Left cardiac atrium (tissue), 4 donors: ENCODE results near the gene ARHGAP23. TPM values are rescaled to one million over a fixed set of nuclear protein-coding genes. Genes with fewer than 3 reads are reported as not detected.
A peak's percentile ranks its signal among the peaks of the same experiment; 100 is the strongest.

Experiments used
- ATAC-seq, 2 donors: fragments of 200-7000 bp; cut with Tn5 transposase; one replicate each; pipeline ENCODE4 v1.9.1; 2020; ENCODE audit warnings: mild to moderate bottlenecking in 2 of 2, moderate library complexity in 2 of 2
- DNase-seq: peaks from one replicate; pipeline ENCODE4 v3.0.0-alpha.2; 2020
- intact Hi-C, 2 donors: fragments of 100-400 bp; cut with DNase I; formaldehyde crosslinking; loops; one replicate each; pipeline versions ENCODE4 v1.14.1 to v1.15.1; 2022 to 2023
- long read RNA-seq: library from polyadenylated mRNA; unstranded; transcript quantifications from one replicate; pipeline ENCODE4 v2.0.0, GENCODE V29; 2021
- total RNA-seq, 2 donors: library from RNA; stranded (reverse); fragmentation: NEBNext Ultra II Directional; extraction: Animal tissue kit (Norgen Biotek cat#: 25700); gene quantifications; one replicate each; pipeline ENCODE4 v1.2.1, GENCODE V29; 2021
- donor health status: DM: no; HTN: yes; CAD: no.
- donor health status: DM: no; HTN: yes; CAD: no; lungs with severe emphysema.
- donor health status: DM: yes; HTN: yes; CAD: no.
- donor health status: Dilated cardiomyopathy.

Gene ARHGAP23, protein sequence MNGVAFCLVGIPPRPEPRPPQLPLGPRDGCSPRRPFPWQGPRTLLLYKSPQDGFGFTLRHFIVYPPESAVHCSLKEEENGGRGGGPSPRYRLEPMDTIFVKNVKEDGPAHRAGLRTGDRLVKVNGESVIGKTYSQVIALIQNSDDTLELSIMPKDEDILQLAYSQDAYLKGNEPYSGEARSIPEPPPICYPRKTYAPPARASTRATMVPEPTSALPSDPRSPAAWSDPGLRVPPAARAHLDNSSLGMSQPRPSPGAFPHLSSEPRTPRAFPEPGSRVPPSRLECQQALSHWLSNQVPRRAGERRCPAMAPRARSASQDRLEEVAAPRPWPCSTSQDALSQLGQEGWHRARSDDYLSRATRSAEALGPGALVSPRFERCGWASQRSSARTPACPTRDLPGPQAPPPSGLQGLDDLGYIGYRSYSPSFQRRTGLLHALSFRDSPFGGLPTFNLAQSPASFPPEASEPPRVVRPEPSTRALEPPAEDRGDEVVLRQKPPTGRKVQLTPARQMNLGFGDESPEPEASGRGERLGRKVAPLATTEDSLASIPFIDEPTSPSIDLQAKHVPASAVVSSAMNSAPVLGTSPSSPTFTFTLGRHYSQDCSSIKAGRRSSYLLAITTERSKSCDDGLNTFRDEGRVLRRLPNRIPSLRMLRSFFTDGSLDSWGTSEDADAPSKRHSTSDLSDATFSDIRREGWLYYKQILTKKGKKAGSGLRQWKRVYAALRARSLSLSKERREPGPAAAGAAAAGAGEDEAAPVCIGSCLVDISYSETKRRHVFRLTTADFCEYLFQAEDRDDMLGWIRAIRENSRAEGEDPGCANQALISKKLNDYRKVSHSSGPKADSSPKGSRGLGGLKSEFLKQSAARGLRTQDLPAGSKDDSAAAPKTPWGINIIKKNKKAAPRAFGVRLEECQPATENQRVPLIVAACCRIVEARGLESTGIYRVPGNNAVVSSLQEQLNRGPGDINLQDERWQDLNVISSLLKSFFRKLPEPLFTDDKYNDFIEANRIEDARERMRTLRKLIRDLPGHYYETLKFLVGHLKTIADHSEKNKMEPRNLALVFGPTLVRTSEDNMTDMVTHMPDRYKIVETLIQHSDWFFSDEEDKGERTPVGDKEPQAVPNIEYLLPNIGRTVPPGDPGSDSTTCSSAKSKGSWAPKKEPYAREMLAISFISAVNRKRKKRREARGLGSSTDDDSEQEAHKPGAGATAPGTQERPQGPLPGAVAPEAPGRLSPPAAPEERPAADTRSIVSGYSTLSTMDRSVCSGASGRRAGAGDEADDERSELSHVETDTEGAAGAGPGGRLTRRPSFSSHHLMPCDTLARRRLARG (N-terminal part only)
- total RNA-seq = 10 to 100 TPM; 54.1 to 91.9 TPM
- long read RNA-seq, partial matches to known transcripts = 0 of 2 reads
- long read RNA-seq, other reads (novel, unspliced or antisense) = 2 of 2 reads

DNA sequence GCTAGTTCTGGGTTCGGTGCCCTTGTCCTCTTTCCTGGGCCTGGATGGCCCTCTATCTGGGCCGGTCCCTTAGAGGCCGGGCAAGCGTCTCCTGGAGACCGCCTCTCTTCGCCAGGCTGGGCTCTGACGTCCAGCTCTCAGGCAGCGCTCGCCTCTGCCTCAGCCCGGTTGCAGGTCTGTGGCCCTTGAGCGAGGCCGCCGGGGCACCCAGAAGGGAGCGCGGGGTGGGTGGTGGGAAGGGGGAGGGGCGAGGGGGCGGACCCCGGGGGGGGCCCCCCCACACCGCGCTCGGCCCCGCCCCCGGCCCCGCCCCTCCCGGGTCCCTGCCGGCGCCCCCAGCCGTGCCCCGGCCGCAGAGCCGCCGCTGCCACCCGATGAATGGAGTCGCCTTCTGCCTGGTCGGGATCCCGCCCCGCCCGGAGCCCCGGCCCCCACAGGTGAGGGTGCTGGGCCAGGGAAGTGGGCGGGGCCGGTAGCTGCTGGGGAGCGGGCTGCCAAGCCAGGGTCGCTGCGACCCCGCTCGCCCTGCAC is at the start of gene ARHGAP23:
Gene ARHGAP23 (plus strand): TSS at position 353 of the 531 bp plus-strand sequence. CDS start 22 bp downstream, at position 375.
- DNase-seq (peak; percentile 81), ATAC-seq (peak; percentile 71 to 81)
- intact Hi-C loops = loop anchor here (10.0 kb wide), 2 partner anchors 157 to 237 kb away; no protein-coding TSS in a partner anchor

DNA sequence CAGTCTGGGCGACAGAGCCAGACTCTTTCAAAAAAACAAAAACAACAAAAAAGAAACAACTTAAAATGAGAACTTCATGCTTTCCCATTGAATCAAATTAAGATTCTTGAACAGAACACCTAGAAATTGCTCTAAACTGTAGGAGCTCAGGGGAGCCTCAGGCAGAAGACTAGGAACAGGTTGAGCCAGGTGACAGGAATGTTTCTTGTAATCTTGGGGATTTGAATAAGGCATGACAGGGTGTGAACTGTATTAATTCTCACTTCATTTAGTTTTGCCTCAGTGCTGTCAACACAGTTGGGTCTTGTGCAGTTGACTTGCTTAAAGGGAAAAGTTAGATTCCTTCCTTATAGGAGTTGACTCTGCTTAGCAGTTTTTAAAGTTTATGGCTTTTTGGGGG is 48.8 kb upstream of the ARHGAP23 start:
- intact Hi-C loops = no loop called here
- DNase-seq = no peak
- ATAC-seq = no peak

GRCh38 chr17:38395090-38395489 is 33.2 kb upstream of the ARHGAP23 start:
- intact Hi-C loops = no loop called here
- ATAC-seq = no peak
- no peak for DNase-seq

DNA sequence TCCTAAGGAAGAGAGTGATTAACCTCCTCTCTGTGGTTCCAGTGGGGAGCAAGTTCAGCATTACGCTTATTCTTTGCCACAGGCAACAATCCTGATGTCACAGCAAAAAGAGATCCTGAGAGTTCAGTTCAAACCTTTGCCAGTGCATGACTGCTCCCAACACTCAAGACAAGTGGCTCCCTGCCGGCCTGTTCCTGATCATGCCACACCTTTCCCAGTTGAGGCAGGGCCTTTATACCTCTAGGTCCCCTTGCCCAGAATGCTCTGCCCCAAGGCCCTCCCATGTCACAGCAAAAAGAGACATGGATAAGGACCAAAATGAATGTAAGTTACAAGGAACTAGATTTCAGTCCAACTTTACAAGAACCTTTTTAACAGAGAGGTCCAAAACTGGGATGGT is 31.0 kb upstream of the ARHGAP23 start:
- intact Hi-C loops = no loop called here
- ATAC-seq (peak in 1 of 2 donors; percentile 50), DNase-seq (no peak)

GRCh38 chr17:38400286-38400685 is 28.0 kb upstream of the ARHGAP23 start:
- ATAC-seq (no peak), DNase-seq (no peak)
- intact Hi-C loops = no loop called here

DNA sequence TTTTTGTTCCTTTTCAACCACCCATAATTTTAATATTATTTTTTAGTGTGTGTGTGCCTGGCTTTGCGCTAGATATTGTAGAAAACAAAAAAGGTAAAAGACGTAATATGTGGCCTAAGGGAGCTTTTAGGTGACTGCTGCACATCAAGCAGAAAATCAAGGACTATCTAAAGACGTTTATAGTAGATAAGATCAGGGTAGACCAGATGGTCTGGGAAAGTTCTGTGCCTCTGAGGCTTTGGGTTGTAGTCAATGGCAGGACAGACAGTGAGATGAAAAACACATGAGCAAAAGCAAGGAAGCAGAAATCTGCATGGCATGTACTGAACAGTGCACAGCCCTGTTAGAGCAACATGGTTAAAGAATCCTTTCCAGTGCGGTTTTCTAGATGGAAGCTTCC is 26.8 kb upstream of the ARHGAP23 start:
- ATAC-seq = no peak
- DNase-seq = no peak
- intact Hi-C loops = no loop called here

GRCh38 chr17:38402897-38403296 is 25.4 kb upstream of the ARHGAP23 start:
- no peak for ATAC-seq
- intact Hi-C loops = no loop called here
- DNase-seq = no peak

DNA sequence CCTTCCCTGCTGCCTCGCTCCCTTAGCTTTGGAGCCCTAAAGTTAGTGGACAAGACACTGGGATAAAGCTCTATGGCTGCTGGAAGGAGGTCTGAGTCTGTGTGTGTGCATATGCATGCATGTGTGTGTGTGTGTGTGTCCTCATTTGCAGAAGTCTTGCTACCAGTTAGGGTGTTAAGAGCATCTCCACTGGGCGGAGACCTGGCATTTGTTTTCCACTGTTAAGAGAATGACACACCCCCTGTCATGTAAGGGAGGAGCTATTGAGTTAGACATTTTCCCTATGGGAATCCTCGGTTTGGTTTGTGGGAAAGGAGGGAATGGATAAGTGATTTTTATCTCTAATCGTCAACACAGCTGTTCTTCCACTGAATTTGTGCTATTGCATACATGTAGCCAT is 24.8 kb upstream of the ARHGAP23 start:
- no peak for DNase-seq
- peak in 1 of 2 donors; percentile 26 for ATAC-seq
- intact Hi-C loops = no loop called here

DNA sequence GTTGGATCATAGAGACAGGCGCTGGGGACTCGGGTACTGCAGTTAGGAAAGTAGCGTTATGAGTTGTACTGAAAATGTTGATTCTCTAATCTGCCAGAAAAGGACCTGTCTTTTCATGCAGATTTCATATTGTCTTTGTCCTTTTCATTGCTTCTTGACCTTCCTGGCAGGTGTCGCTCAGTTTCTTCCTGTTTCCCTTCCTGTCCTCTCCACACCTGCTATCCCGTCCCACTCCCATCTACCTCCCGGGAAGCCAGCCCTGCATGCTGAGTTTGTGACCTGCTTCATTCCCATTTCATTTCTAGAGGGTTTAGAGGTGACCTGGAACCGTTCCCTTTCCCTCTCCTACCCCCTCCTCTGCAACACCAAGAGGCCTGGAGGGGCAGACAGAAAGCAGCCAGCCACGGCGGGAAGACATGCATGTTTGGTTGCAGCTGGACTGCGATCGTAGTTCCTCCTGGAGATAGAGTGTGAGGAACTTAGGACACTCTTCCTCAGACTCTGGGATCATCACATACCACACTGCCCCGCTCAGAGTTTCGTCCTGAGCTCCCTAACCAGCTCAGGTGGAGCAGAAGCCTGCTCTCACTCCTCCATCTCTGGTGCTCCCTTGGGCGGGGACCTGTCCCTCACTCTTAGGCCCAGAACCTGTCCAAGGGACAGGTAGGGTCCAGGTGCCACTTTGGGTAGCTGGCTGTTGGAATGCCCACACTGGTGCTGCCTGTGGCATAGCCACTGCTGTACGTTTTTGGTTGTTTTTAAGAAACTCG is 23.9 kb upstream of the ARHGAP23 start:
- intact Hi-C loops = no loop called here
- no peak for ATAC-seq
- no peak for DNase-seq

DNA sequence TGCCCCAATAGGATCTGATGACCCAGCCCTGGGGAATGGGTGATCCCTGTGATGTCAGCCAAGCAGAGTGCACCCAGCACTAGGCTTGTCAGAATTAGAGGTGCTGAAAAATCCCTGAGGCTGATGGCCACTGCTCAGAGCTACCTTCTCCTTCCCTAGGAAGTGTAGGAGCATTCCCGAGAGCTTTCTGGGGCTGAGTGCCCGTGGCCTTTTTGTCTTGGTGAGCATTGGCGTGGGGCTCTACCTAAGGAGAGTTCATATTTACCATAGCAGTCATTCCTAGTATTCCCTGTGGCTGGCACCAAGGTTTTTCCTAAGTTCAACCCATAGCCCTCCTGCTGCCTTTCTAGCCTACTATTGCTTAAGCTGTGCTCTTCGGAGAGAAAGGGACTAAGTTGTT is 22.6 kb upstream of the ARHGAP23 start:
- intact Hi-C loops = no loop called here
- ATAC-seq = no peak
- DNase-seq = no peak

GRCh38 chr17:38410201-38410600 is 18.1 kb upstream of the ARHGAP23 start:
- DNase-seq (no peak), ATAC-seq (no peak)
- intact Hi-C loops = no loop called here

DNA sequence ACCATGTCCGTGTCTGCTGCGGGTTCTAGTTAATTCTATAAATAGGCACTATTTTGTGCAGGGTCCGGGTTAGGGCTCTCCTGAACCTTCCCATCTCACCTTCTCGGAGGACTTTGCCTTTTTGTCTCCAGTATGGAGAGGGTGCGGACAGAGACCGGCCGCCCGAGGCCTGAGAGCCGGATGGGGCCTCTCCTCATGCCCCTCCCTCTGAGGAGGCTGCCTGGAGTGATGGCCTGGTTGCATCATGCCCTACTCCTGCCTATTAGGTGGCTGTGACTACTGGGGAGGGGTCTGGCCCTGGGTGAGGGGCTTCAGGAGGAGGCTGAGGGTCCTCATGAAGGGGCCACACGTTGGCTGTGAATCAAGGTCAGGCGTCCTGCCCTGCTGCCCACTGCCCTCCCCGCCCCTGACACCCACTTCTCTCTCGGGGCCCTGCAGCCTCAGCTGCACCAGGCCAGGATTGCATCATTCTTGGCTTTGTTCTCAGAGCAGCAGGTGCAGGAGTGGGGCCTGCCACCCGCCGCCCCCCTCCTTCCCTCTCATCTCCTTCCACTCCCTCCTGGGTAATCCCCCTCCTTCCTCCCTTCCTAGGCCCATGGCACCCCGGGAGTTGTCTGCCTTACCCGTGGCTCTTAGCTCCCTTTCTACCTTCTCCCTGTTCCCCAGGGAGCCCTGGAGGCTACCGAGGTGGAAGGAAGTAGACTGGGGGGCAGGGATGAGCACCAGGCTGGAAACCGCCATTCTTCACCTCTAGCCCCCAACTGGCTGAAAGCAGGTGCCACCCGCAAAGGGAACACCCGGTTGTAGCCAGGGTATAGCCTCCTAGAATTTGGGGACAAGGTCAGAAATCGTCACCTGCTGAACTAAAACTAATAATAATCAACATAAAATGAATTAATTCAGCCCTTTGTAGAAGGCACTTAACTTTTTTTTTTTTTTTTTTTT is 12.7 kb upstream of the ARHGAP23 start:
- DNase-seq (no peak), ATAC-seq (peak in 1 of 2 donors; percentile 61)
- intact Hi-C loops = loop anchor here in 1 of 2 donors (5.0 kb wide), 1 partner anchor 68 kb away; no protein-coding TSS in a partner anchor

DNA sequence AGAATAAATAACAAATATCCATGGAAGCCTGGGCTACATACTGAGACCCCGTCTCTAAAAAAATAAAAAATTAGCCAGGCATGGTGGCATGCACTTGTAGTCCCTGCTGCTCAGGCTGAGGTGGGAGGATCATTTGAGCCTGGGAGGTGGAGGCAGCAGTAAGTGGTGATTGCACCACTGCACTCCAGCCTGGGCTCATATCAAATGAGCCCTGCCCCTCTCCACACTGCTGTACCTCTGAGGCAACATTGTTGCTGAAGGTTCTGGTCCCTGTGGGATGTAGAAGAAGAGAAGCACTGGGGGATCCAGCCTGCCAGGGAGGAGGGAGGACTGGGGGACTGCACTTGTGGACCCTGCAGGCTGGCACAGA is 11.4 kb upstream of the ARHGAP23 start:
- intact Hi-C loops = loop anchor here in 1 of 2 donors (5.0 kb wide), 1 partner anchor 70 kb away; no protein-coding TSS in a partner anchor
- no peak for ATAC-seq
- DNase-seq = no peak

DNA sequence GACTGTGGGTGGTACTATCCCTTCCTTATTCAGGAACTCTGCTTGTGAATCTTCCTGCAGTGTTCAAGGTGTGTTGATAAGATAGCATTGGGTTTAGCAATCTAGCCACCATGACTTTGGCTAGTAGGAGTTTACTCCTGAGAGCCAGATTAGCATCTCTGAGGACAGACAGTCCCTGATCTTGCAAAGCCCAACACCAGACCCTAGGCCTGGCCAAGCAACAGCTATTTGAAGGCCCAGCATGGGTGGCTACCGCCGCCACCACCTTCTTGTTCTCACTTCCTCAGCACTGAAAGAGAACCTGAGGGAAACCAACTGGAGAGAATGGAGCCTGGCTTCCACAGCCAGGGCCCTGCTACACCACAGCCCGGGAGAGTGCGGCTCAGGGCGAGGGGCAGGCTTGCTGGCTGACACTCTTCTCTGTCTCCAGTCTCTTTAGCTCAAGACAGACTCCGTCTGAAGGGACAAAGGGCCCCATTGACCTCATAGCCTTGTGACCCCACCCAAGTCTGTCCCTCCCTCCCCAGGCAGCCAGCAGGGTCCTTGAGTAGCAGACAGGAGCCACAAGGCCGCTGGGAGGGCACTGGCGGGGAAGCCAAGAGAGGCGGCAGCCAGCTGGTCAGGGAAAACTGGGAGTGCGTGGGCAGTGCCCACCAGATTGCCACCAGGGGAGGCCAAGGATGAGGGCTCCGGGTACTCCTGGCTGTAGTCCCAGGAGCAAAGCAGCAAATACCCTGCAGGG is 10.9 kb upstream of the ARHGAP23 start:
- ATAC-seq (no peak), DNase-seq (no peak)
- intact Hi-C loops = loop anchor here in 1 of 2 donors (5.0 kb wide), 1 partner anchor 70 kb away; no protein-coding TSS in a partner anchor

GRCh38 chr17:38418062-38418692 is 10.1 kb upstream of the ARHGAP23 start:
- DNase-seq = no peak
- no peak for ATAC-seq
- intact Hi-C loops = loop anchor here (2.0 to 5.0 kb wide), 2 partner anchors 67 to 71 kb away; partner anchors contain the start of gene SOCS7 (in 1 of the 2)
